Stimulated activated CD4-positive, alpha-beta T cell treated with anti-CD3 and anti-CD28 coated beads, Interleukin-12 subunit alpha, Interleukin-12 subunit beta, amount 100 ng/mL, for 24 hours (primary cell): ENCODE measurements around the gene CCL1.

Experiments
- DNase-seq, 2 experiments: peaks; one replicate each; pipeline ENCODE4 v3.0.0-alpha.2; 2020; ENCODE audit warnings: low read depth in 2 of 2

The CCL1 gene

DNA sequence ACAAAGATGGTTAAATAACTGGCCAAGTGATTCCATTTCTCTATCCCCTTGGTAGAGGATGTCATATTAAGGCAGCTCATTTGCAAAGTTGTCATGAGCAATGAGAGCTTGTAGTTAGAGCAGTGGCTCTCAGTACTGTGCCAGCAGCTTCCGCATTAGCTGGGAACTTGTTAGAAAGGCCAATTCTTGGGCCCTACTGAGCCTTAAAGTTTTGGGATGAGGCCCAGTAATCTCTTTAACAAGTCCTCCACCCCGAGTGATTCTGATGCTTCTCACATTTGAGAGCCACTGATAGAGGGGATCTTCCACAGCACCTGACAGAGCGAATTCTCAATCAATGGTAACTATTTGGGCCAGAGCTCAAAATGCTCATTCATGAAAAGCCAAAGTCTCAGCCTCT is 20.2 kb upstream of the CCL1 start:
- DNase-seq: no peak

GRCh38 chr17:34382621-34383124 is 19.6 kb upstream of the CCL1 start:
- DNase-seq: peak; percentile 11 to 38

GRCh38 chr17:34379868-34380267 is 16.8 kb upstream of the CCL1 start:
- no peak for DNase-seq

- DNase-seq: no peak
Observed at GRCh38 chr17:34378664-34379101, 15.7 kb upstream of the CCL1 start.

- no peak for DNase-seq
Observed at GRCh38 chr17:34377078-34377823, 14.2 kb upstream of the CCL1 start.

- DNase-seq: no peak
Observed at GRCh38 chr17:34375426-34375997, 12.5 kb upstream of the CCL1 start.

- no peak for DNase-seq
Observed at GRCh38 chr17:34374457-34374856, 11.4 kb upstream of the CCL1 start.

DNA sequence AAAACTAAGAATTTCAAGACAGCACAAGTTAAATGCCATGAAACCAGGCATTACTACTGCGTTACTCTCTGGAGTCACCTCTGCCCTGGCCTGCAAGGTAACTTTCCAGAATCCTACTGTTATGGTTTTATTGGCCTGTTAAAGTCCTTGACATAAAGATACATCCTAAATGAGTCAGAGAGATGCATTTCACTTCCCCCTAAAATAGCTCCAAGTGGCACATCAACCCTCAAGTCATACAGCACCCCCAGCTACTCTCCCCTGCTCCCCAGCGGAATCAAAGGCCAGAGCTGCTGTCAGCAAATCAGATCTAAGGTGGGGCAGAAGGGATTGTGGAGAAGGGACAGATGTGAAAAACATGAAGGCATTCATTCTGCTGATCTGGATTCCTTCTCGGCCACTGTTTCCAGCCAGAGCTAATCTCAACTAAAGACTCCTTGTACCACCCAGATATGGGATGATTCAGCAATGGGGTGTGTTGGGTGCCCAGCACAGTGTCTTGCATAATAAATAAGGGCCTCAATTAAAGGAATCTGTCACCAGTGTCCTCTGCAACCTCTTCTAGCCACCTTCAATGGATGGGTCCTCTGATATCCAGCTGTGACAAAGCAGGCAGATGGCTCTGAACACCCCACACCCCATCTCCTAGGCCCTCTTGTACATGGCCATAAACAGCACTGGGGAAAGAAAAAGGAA is 8.5 kb upstream of the CCL1 start:
- DNase-seq: no peak

DNA sequence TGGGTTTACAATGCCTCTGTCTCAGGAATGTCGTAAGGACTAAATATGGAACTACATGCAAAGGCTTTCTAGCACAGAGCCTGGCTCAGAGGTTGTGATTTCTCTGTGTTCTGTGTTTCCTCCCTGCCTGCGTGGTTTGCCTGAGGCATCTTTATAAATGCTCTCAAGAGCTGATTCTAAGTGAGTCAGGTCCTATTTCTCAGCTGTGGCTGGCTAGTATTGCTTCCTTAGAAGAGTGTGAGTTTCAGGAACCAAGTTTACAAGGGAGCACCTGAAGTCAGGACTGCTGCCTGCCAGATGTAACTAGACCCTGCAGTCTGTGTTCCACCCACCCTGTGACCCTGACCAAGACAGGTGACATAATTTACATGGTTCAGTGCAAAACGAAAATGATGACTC is 8.0 kb upstream of the CCL1 start:
- no peak for DNase-seq

- no peak for DNase-seq
Observed at GRCh38 chr17:34370376-34370996, 7.5 kb upstream of the CCL1 start.

GRCh38 chr17:34369571-34369970 is 6.5 kb upstream of the CCL1 start:
- no peak for DNase-seq

DNA sequence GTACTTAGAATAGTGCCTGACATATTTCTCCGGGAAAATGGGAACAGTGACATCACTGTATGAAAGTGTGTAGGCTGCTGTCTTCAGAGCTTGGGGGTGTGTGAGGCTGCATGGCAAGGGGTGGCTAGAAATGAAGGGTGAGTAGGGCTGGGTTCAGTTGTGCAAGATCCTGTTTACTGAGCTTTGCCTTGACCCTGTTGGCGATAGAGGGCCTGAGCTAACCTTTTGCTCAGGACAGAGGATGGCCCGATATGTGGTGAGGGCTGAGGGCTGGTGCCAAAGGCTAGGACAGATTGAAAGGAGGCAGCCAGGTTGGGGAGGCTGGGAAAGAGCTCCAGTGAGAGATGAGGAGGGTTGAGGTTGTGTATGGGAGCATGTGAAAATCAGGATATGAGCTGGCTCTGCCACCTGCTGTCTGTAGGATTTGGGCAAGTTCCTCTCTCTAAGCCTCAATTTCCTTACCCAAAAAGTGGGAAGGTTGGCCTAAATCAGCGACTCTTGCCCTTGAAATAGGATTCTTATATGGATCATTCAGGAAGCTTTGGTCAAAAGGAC is 6.0 kb upstream of the CCL1 start:
- DNase-seq: no peak

DNA sequence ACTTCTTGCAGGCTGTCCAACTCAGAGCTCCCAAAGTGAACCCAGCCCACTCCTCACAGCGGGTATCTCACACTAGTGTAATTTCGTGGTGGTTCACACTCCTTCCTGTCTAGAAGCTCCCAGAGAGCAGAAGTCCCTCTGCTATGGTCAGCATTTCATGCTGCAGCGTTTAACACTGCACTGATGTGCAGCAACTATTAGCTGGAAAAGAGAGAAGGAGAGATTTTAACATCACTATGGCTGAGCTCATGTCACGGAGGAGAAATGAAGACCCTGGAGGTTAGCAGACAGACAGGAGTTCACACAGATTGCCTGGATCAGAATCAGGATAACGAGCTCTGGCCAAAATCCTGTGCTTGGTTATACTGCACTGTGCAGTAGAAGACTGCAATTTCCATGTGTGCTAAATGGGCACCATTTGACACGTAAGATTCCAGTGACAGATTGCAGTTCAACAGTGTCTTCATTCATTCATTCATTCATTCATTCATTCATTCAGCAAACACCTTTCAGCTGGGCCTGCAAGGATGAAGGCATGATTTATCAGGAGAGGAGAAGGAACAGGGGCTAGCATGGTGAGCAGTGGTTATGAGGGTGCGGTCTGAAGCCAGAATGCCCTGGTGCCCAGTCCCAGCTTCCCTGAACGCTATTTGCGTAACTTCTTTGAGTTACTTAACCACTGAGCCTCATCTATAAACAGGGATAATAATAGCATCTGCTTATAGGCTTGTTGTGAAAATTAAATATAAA is 5.3 kb upstream of the CCL1 start:
- DNase-seq: no peak

GRCh38 chr17:34367486-34368195 is 4.6 kb upstream of the CCL1 start:
- no peak for DNase-seq

GRCh38 chr17:34366529-34367107 is 3.6 kb upstream of the CCL1 start:
- no peak for DNase-seq

DNA sequence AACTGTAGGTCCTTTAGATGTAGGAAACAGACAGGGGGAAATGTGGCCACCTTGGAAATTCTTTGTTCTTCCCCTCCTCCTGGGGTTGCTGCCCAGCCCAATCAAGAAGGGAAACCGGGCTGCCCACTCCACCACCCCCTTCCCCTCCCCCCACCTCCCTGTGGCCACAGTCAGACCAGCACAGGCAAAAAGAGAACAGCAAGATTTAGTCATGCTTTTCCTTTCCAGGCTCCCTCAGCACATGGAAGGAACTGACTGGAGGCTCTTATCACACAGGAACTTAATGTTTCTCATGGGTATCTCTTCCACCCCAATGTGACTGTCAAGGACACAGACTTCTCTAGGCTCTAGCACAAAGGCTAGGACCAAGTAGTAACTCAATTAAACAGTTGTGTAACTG is 3.0 kb upstream of the CCL1 start:
- no peak for DNase-seq

DNA sequence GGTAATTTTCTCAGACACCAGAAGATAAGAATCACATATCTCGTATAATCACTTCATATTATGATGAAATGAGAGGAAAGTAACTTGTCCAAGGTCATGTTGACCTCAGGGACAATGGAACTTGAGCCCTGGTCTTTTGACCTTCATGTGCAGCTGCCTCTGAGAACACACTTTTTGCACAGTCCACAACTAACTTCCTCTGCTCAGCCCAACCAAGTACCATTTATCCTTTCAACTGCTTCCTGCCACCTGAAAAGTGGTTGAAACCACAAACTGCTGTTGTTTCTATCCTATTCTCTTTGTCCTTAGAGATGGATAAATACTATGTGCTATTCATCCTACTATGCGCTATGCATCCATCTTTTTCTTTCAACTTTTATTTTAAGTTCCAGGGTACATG is 2.3 kb upstream of the CCL1 start:
- DNase-seq: no peak

GRCh38 chr17:34364751-34365150 is 1.7 kb upstream of the CCL1 start:
- DNase-seq: no peak

DNA sequence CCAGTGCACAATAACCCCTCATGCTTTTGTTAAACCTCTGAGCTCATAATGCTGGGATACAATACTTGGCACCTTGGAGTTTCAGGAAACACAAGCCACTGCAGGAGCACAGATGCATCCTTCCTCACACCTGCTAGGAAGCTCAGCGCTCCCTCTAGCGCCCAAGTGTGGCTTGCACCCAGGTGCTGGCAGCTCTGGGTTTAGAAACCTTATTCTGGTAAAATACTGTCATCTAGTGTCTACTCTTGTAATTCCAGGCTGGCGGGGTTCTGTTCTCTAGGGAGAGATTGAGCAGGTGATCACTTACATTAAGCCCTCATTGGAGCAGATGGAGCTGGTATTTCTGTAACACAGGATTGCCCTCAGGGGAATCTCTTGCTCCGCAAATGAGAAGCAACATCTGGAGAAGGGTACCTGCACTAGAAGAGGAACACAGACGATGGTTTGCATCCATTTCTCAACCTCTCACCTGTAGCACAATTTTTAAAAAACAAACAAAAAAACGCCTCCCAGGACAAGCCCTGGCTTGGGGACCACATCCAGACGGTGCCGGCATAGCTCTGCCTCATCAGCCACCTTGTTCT is 1.5 kb downstream of the CCL1 start:
- DNase-seq: peak; percentile 35 to 76
